ENCODE results near the gene ZNF33B.

Gene ZNF33B

GRCh38 chr10:42645516-42645915 is 7.1 kb upstream of the ZNF33B start:
- TF ChIP-seq TAF1 (IDR thresholded peaks at IDR 0.05; ENCODE audit: borderline replicate concordance, insufficient read depth, low read length) = no peak
- no peak for TF ChIP-seq REST (IDR thresholded peaks at IDR 0.05; ENCODE audit: insufficient read depth in 1 of 2, low read depth in 2 of 2, low read length in 2 of 2)
- no peak for TF ChIP-seq FOXP2 (optimal IDR thresholded peaks at IDR 0.05; ENCODE audit: borderline replicate concordance, extremely low read depth, extremely low read length, insufficient read depth)
- no peak for TF ChIP-seq SIN3A (IDR thresholded peaks at IDR 0.05; ENCODE audit: borderline replicate concordance, insufficient read depth, low read length)
- no peak for TF ChIP-seq POLR2AphosphoS5 (IDR thresholded peaks at IDR 0.05; ENCODE audit: low read depth, low read length)

GRCh38 chr10:42645103-42645502 is 6.7 kb upstream of the ZNF33B start:
- TF ChIP-seq REST (IDR thresholded peaks at IDR 0.05; ENCODE audit: insufficient read depth in 1 of 2, low read depth in 2 of 2, low read length in 2 of 2) (no peak), TAF1 (IDR thresholded peaks at IDR 0.05; ENCODE audit: borderline replicate concordance, insufficient read depth, low read length) (no peak), FOXP2 (optimal IDR thresholded peaks at IDR 0.05; ENCODE audit: borderline replicate concordance, extremely low read depth, extremely low read length, insufficient read depth) (no peak), POLR2AphosphoS5 (IDR thresholded peaks at IDR 0.05; ENCODE audit: low read depth, low read length) (no peak), SIN3A (IDR thresholded peaks at IDR 0.05; ENCODE audit: borderline replicate concordance, insufficient read depth, low read length) (no peak)

GRCh38 chr10:42640610-42641229 is 2.4 kb upstream of the ZNF33B start:
- TF ChIP-seq TAF1 (IDR thresholded peaks at IDR 0.05; ENCODE audit: borderline replicate concordance, insufficient read depth, low read length) (no peak), REST (IDR thresholded peaks at IDR 0.05; ENCODE audit: insufficient read depth in 1 of 2, low read depth in 2 of 2, low read length in 2 of 2) (no peak), POLR2AphosphoS5 (IDR thresholded peaks at IDR 0.05; ENCODE audit: low read depth, low read length) (no peak), SIN3A (IDR thresholded peaks at IDR 0.05; ENCODE audit: borderline replicate concordance, insufficient read depth, low read length) (no peak), FOXP2 (optimal IDR thresholded peaks at IDR 0.05; ENCODE audit: borderline replicate concordance, extremely low read depth, extremely low read length, insufficient read depth) (no peak)

GRCh38 chr10:42638821-42639270 is 476 bp upstream of the ZNF33B start:
- TF ChIP-seq TAF1 (IDR thresholded peaks at IDR 0.05; ENCODE audit: borderline replicate concordance, insufficient read depth, low read length) (no peak), REST (IDR thresholded peaks at IDR 0.05; ENCODE audit: insufficient read depth in 1 of 2, low read depth in 2 of 2, low read length in 2 of 2) (no peak), FOXP2 (optimal IDR thresholded peaks at IDR 0.05; ENCODE audit: borderline replicate concordance, extremely low read depth, extremely low read length, insufficient read depth) (no peak), POLR2AphosphoS5 (IDR thresholded peaks at IDR 0.05; ENCODE audit: low read depth, low read length) (no peak), SIN3A (IDR thresholded peaks at IDR 0.05; ENCODE audit: borderline replicate concordance, insufficient read depth, low read length) (no peak)
